GM12878 (cell line): ENCODE measurements around the gene TTL. TPM values are rescaled to one million over a fixed set of nuclear protein-coding genes. Genes with fewer than 3 reads are reported as not detected.

Experiments used
- ATAC-seq: fragments of 200-7000 bp; cut with Tn5 transposase; 3 replicates; pipeline ENCODE4 v1.9.1; 2020; ENCODE audit warnings: mild to moderate bottlenecking, moderate library complexity
- Bru-seq: library from RNA; stranded (reverse); fragments of 400-500 nt; gene quantifications from one replicate; lab custom pipeline; 2021; lab: Mats Ljungman, UMichigan
- BruChase-seq, 2 experiments: library from RNA; stranded (reverse); fragments of 400-500 nt; gene quantifications; one replicate each; lab custom pipeline; 2021; lab: Mats Ljungman, UMichigan
- BruUV-seq: library from RNA; stranded (reverse); fragments of 400-500 nt; replicated peaks from 2 replicates; lab custom pipeline; 2021; lab: Mats Ljungman, UMichigan
- CTCF ChIA-PET: fragments of 300-600 bp; sonication (Branson Sonifier 250); formaldehyde crosslinking; extraction: SDS; loops from one replicate; lab custom pipeline; 2021; ENCODE audit warnings: inconsistent platforms; lab: Yijun Ruan, JAX
- POLR2A ChIA-PET: fragments of 350-600 bp; formaldehyde crosslinking; extraction: SDS; loops from one replicate; lab custom pipeline; 2021; ENCODE audit warnings: inconsistent platforms; lab: Charles Lee
- RAD21 ChIA-PET: fragments of 300-600 bp; sonication (Branson Sonifier 250); formaldehyde crosslinking; loops from one replicate; lab custom pipeline; 2023; ENCODE audit warnings: antibody characterized with exemption; ENCODE audit not compliant: unreplicated experiment; lab: Charles Lee
- SMC1A ChIA-PET: fragments of 300-600 bp; sonication (Branson Sonifier 250); formaldehyde crosslinking; loops from one replicate; lab custom pipeline; 2023; ENCODE audit not compliant: unreplicated experiment, uncharacterized antibody; lab: Charles Lee
- DNase-seq: peaks from one replicate; pipeline ENCODE4 v3.0.0-alpha.2; 2011; ENCODE audit warnings: low read depth, low spot score
- FAIRE-seq: peaks from 3 replicates; lab custom pipeline; 2011; peaks lifted over from hg19 to GRCh38; lab: Jason Lieb, UNC
- H2AFZ ChIP-seq: 2 replicates; pipeline ENCODE4 v1.6.0; 2011; ENCODE audit warnings: low read depth, low read length, control low read depth; ENCODE audit not compliant: control insufficient read depth
- H3K27ac ChIP-seq: 2 replicates; pipeline ENCODE4 v1.5.1; 2011; ENCODE audit warnings: control low read depth; ENCODE audit not compliant: control insufficient read depth, insufficient read depth
- H3K27me3 ChIP-seq, 2 experiments: replicated peaks in 1 of 2; 2 replicates each; pipeline versions ENCODE4 v1.6.0 to v1.6.1; 2011; ENCODE audit warnings: low read length in 1 of 2; ENCODE audit not compliant: control insufficient read depth in 2 of 2, insufficient read depth in 2 of 2
- H3K36me3 ChIP-seq, 2 experiments: 2 replicates each; pipeline ENCODE4 v1.5.1; 2011; ENCODE audit warnings: low read length in 1 of 2; ENCODE audit not compliant: control insufficient read depth in 2 of 2, insufficient read depth in 2 of 2
- H3K4me1 ChIP-seq: 2 replicates; pipeline ENCODE4 v1.6.1; 2011; ENCODE audit warnings: mild to moderate bottlenecking, low read length, moderate library complexity, mixed read lengths; ENCODE audit not compliant: control insufficient read depth, insufficient read depth
- H3K4me2 ChIP-seq: 2 replicates; pipeline ENCODE4 v1.6.0; 2011; ENCODE audit warnings: control low read depth; ENCODE audit not compliant: control insufficient read depth, insufficient read depth
- H3K4me3 ChIP-seq: fragments of 200-600 bp; sonication (generic); 2 replicates; pipeline ENCODE4 v1.5.1; 2016
- H3K79me2 ChIP-seq: 2 replicates; pipeline ENCODE4 v1.6.0; 2011; ENCODE audit warnings: low read length; ENCODE audit not compliant: control insufficient read depth, insufficient read depth
- H3K9ac ChIP-seq: 2 replicates; pipeline ENCODE4 v1.8.0; 2011; ENCODE audit warnings: low read length, control low read depth, mixed read lengths; ENCODE audit not compliant: control insufficient read depth, insufficient read depth
- H3K9me3 ChIP-seq: replicated peaks from 3 replicates; pipeline ENCODE4 v1.5.1; 2011; ENCODE audit warnings: mild to moderate bottlenecking, low read length; ENCODE audit not compliant: control insufficient read depth, insufficient read depth
- H4K20me1 ChIP-seq: 2 replicates; pipeline ENCODE4 v1.6.0; 2011; ENCODE audit not compliant: control insufficient read depth, insufficient read depth
- CHD1 ChIP-seq: IDR thresholded peaks from 2 replicates; pipeline ENCODE4 v1.6.1; 2012; ENCODE audit warnings: low read depth, low read length, improper control_type of control experiment
- IKZF2 ChIP-seq, 2 experiments: fragments of 450-650 bp; IDR thresholded peaks; 2 replicates each; pipeline ENCODE4 v1.6.1; 2017; ENCODE audit warnings: mild to moderate bottlenecking in 2 of 2, moderate library complexity in 2 of 2
- LARP7 ChIP-seq: fragments of 450-650 bp; IDR thresholded peaks from 2 replicates; pipeline ENCODE4 v1.6.1; 2017; ENCODE audit warnings: mild to moderate bottlenecking
- MYB ChIP-seq: fragments of 150-350 bp; IDR thresholded peaks from 2 replicates; pipeline ENCODE4 v1.6.1; 2014; ENCODE audit warnings: mild to moderate bottlenecking, low read depth, low read length, borderline replicate concordance
- NBN ChIP-seq: fragments of 450-650 bp; IDR thresholded peaks from 2 replicates; pipeline ENCODE4 v1.6.1; 2016
- NFIC ChIP-seq: IDR thresholded peaks from 2 replicates; pipeline ENCODE4 v1.6.1; 2012; ENCODE audit warnings: low read depth, mild to moderate bottlenecking, inconsistent platforms, low read length, moderate library complexity
- RB1 ChIP-seq: fragments of 450-650 bp; formaldehyde crosslinking; IDR thresholded peaks from 2 replicates; pipeline ENCODE4 v1.6.1; 2017; ENCODE audit warnings: mild to moderate bottlenecking, borderline replicate concordance
- RUNX3 ChIP-seq: IDR thresholded peaks from 2 replicates; pipeline ENCODE4 v1.6.1; 2012; ENCODE audit warnings: low read length, inconsistent platforms
- SMARCA5 ChIP-seq: fragments of 450-650 bp; IDR thresholded peaks from 2 replicates; pipeline ENCODE4 v1.6.1; 2017; ENCODE audit warnings: mild to moderate bottlenecking
- SPI1 ChIP-seq: IDR thresholded peaks from 2 replicates; pipeline ENCODE4 v1.6.1; 2011; ENCODE audit warnings: low read depth, mild to moderate bottlenecking, low read length, moderate library complexity, borderline replicate concordance; ENCODE audit not compliant: insufficient read depth
- SREBF2 ChIP-seq: IDR thresholded peaks from 2 replicates; pipeline ENCODE4 v1.6.1; 2012; ENCODE audit warnings: mild to moderate bottlenecking, low read length
- SRF ChIP-seq, 2 experiments: IDR thresholded peaks; 2 replicates each; pipeline ENCODE4 v1.6.1; 2011; ENCODE audit warnings: low read depth in 2 of 2, low read length in 2 of 2, mild to moderate bottlenecking in 1 of 2, moderate library complexity in 1 of 2
- YBX1 ChIP-seq: fragments of 450-650 bp; IDR thresholded peaks from 2 replicates; pipeline ENCODE4 v1.6.1; 2016; ENCODE audit warnings: antibody characterized with exemption
- WGBS: methylation state at CpG from one replicate; pipeline ENCODE4 v1.1.6; 2016; ENCODE audit warnings: low lambda C conversion rate; ENCODE audit not compliant: insufficient replicate concordance, insufficient coverage; ENCODE audit errors: missing lambda C conversion rate; 5-methylcytosine and 5-hydroxymethylcytosine counted together
- in situ Hi-C: fragments of 300-500 bp; cut with MboI; formaldehyde crosslinking; loops from 9 replicates; pipeline ENCODE4 v1.14.3; 2018; ENCODE audit warnings: mixed read lengths
- intact Hi-C: fragments of 100-400 bp; cut with micrococcal nuclease; formaldehyde crosslinking; loops from one replicate; pipeline ENCODE4 v1.14.2; 2022; ENCODE audit not compliant: unreplicated experiment
- long read RNA-seq, 2 experiments: library from polyadenylated mRNA; unstranded; transcript quantifications; one replicate each; pipeline ENCODE4 v2.0.0, GENCODE V29; 2019 to 2020
- polyA minus RNA-seq, 3 experiments: library from RNA; depleted of rRNA, polyadenylated mRNA; stranded (reverse); fragments of >200 nt; gene quantifications; 2 replicates each; pipeline ENCODE4 v1.2.3, GENCODE V29; 2011
- polyA plus RNA-seq, 11 experiments: library from polyadenylated mRNA; depleted of rRNA in 4 of 11; unstranded in 6 of 11; stranded (reverse) in 5 of 11; fragments of >200 nt; fragmentation: Nextera tagmentation in 4 of 11; fragmentation: Illumina TruSeq in 1 of 11; extraction: Ambion mirVana in 4 of 11; extraction: Trizol in 1 of 11; gene quantifications; 1 replicate in 1 of 11; 2 replicates in 10 of 11; pipeline versions ENCODE4 v1.2.1 to v1.2.3, GENCODE V29; 2011 to 2016; ENCODE audit warnings: inconsistent platforms in 2 of 11, missing spikeins in 2 of 11, low read depth in 1 of 11
- total RNA-seq, 4 experiments: library from RNA; depleted of rRNA in 3 of 4; stranded (reverse); fragments of >200 nt in 3 of 4; fragmentation: Illumina TruSeq in 1 of 4; extraction: Trizol in 1 of 4; gene quantifications; 2 replicates each; pipeline versions ENCODE4 v1.2.1 to v1.2.3, GENCODE V29; 2013 to 2021
- TF ChIP-seq, protein P1 (sequence below): fragments of 450-650 bp; formaldehyde crosslinking; IDR thresholded peaks from 2 replicates; pipeline ENCODE4 v1.4.0; 2020; ENCODE audit warnings: mild to moderate bottlenecking, moderate library complexity
- TF ChIP-seq, protein P2 (sequence below): fragments of 450-650 bp; IDR thresholded peaks from 2 replicates; pipeline ENCODE4 v1.6.1; 2014; ENCODE audit warnings: mild to moderate bottlenecking

The TTL gene
- 28.7 and 29.4 TPM in 2 replicates for total RNA-seq (2013; cell fraction: nucleolus; rRNA removed)
- total RNA-seq (2014; rRNA removed) (16.6 and 16.7 TPM in 2 replicates), total RNA-seq (2014; rRNA removed; fragmentation: Illumina TruSeq; extraction: Trizol) (21.1 and 21.8 TPM in 2 replicates), total RNA-seq (2021) (24.1 and 27.1 TPM in 2 replicates), polyA plus RNA-seq (2011; rRNA removed) (17.4 and 19.9 TPM in 2 replicates), polyA plus RNA-seq (2014; fragmentation: Illumina TruSeq; extraction: Trizol) (23.0 and 24.7 TPM in 2 replicates), polyA plus RNA-seq (2014; fragmentation: Nextera tagmentation; extraction: Ambion mirVana) (1 to 10 TPM; 3.9 to 4.8 TPM), polyA plus RNA-seq (2014; rRNA removed) (15.2 and 15.5 TPM in 2 replicates), polyA plus RNA-seq (2016; fragmentation: Nextera tagmentation; extraction: Ambion mirVana) (1 to 10 TPM; 5.0 to 5.2 TPM), polyA minus RNA-seq (2011; rRNA and poly(A)+ RNA removed) (18.7 and 23.0 TPM in 2 replicates), Bru-seq, nascent RNA (percentile 60 among the genes with signal in this experiment), BruChase-seq, experiment 1, labeled RNA remaining after a 6-hour chase (percentile 71 among the genes with signal in this experiment), BruChase-seq, experiment 2, labeled RNA remaining after a 2-hour chase (percentile 71 among the genes with signal in this experiment)
- 4.6 TPM for polyA plus RNA-seq (2011; ENCODE audit: low read depth)
- 13.2 and 13.6 TPM in 2 replicates for polyA plus RNA-seq (2011; cell fraction: cytosol; rRNA removed)
- 15.4 and 18.9 TPM in 2 replicates for polyA plus RNA-seq (2011; cell fraction: nucleus; rRNA removed)
- polyA plus RNA-seq (2012): 5.8 and 6.1 TPM in 2 replicates
- 6.1 and 14.3 TPM in 2 replicates for polyA minus RNA-seq (2011; cell fraction: cytosol; rRNA and poly(A)+ RNA removed)
- polyA minus RNA-seq (2011; cell fraction: nucleus; rRNA and poly(A)+ RNA removed): 6.9 and 12.4 TPM in 2 replicates
- long read RNA-seq, experiment 1, partial matches to known transcripts: 0 of 1 reads
- long read RNA-seq, experiment 1, other reads (novel, unspliced or antisense): 1 of 1 reads
- long read RNA-seq, experiment 2, full-length matches to known transcripts: 1 of 14 reads
- long read RNA-seq, experiment 2, partial matches to known transcripts: 2 of 14 reads
- long read RNA-seq, experiment 2, other reads (novel, unspliced or antisense): 11 of 14 reads

DNA sequence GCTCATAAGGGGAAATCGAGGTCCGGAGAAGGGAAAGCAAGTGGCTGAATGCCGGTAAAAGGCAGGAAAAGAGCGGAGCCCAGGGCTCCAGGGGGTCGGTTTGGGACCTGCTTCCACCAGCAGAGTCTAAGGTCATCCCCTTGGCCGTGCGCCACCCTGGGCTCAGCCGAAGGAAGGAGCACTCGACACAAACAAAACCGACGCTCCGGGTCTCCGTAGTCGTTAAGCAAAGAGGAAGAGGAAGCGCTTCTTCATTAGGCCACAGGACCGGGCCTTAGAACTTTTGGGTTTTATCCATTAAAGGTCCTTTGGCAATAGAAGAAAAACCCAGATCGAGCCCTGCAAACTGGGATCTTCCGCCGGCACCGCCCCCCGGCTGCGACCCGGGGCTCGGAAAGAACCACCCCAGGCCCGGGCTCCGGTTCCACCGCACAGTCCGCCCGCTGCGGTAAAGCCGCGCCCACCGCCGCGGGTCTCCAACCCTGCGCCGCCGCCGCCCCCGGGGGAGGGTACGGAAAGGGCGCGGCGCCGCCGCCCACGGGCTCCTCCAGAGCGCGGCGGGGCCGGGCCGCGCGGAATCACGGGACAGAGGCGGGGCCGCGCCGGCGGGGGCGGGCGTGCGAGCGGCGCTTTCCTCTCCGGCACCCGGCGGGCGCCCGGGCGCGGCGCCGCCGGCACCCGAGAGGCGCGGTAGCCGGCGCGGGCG, at the start of gene TTL:
TTL (plus strand) TSS at position 629 of the 706 bp plus-strand sequence. CDS start 189 bp downstream, outside the sequence.
- Histone ChIP-seq H2AFZ (peak within 1 kb of the TSS; percentile 80), H3K9me3 (no peaks in the 10 kb centered on the region), H3K79me2 (peaks cover 14% of the 10 kb centered on the region), H3K4me2 (peak within 1 kb of the TSS; percentile 94), H3K27ac (peak within 1 kb of the TSS; percentile 72), H3K4me3 (peak within 1 kb of the TSS; percentile 97), H3K9ac (peak within 1 kb of the TSS; percentile 72), H3K36me3 (no peaks in the 10 kb centered on the region; a peak in 1 of 4 replicates), H4K20me1 (no peaks in the 10 kb centered on the region), H3K4me1 (peaks cover 14% of the 10 kb centered on the region), H3K27me3 (no peaks in the 10 kb centered on the region)
- in situ Hi-C loops: loop anchor here (5.0 kb wide), 1 partner anchor 101 kb away; the partner anchor contains the start of gene CHCHD5
- ChIA-PET SMC1A (interaction anchor here (0.7 to 2.0 kb wide), 7 partner anchors 17 to 228 kb away, joined by 3 to 7 read pairs (median 4); no protein-coding TSS in a partner anchor), POLR2A (no interaction called here), RAD21 (interaction anchor here (0.7 to 2.1 kb wide), 6 partner anchors 20 to 245 kb away, joined by 3 to 11 read pairs (median 6); partner anchors contain the start of gene CHCHD5), CTCF (interaction anchor here (0.6 to 3.9 kb wide), 17 partner anchors 7 to 246 kb away, joined by 3 to 38 read pairs (median 5); partner anchors contain the start of genes CHCHD5 and ZC3H8)
- BruUV-seq: no TSS peak
- FAIRE-seq: no peak
- DNase-seq: no peak
- intact Hi-C loops: loop anchor here (1.0 to 5.0 kb wide), 5 partner anchors 60 to 246 kb away; partner anchors contain the start of gene ZC3H8
- ATAC-seq: peak; percentile 79
- under 1% methylated on average over 29 of the region's 82 CpGs for WGBS
- TF ChIP-seq SRF (IDR thresholded peaks at IDR 0.05; ENCODE audit: low read depth in 2 of 2, low read length in 2 of 2): no peak
- no peak for TF ChIP-seq MYB
- TF ChIP-seq YBX1: no peak
- no peak for TF ChIP-seq CHD1
- TF ChIP-seq SREBF2: no peak
- TF ChIP-seq RB1: peak; percentile 46; the same call in 1 of the 2 replicates
- no peak for TF ChIP-seq NFIC
- TF ChIP-seq, protein P1, sequence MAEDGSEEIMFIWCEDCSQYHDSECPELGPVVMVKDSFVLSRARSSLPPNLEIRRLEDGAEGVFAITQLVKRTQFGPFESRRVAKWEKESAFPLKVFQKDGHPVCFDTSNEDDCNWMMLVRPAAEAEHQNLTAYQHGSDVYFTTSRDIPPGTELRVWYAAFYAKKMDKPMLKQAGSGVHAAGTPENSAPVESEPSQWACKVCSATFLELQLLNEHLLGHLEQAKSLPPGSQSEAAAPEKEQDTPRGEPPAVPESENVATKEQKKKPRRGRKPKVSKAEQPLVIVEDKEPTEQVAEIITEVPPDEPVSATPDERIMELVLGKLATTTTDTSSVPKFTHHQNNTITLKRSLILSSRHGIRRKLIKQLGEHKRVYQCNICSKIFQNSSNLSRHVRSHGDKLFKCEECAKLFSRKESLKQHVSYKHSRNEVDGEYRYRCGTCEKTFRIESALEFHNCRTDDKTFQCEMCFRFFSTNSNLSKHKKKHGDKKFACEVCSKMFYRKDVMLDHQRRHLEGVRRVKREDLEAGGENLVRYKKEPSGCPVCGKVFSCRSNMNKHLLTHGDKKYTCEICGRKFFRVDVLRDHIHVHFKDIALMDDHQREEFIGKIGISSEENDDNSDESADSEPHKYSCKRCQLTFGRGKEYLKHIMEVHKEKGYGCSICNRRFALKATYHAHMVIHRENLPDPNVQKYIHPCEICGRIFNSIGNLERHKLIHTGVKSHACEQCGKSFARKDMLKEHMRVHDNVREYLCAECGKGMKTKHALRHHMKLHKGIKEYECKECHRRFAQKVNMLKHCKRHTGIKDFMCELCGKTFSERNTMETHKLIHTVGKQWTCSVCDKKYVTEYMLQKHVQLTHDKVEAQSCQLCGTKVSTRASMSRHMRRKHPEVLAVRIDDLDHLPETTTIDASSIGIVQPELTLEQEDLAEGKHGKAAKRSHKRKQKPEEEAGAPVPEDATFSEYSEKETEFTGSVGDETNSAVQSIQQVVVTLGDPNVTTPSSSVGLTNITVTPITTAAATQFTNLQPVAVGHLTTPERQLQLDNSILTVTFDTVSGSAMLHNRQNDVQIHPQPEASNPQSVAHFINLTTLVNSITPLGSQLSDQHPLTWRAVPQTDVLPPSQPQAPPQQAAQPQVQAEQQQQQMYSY: no peak
- no peak for TF ChIP-seq NBN
- peak; percentile 30 for TF ChIP-seq LARP7
- peak; percentile 51 for TF ChIP-seq RUNX3
- peak; percentile 35; the same call in 1 of the 2 replicates for TF ChIP-seq SPI1
- 0 out of 2 replicates have a peak, but pooled peaks have one; percentile 18 for TF ChIP-seq SMARCA5
- TF ChIP-seq, protein P2, sequence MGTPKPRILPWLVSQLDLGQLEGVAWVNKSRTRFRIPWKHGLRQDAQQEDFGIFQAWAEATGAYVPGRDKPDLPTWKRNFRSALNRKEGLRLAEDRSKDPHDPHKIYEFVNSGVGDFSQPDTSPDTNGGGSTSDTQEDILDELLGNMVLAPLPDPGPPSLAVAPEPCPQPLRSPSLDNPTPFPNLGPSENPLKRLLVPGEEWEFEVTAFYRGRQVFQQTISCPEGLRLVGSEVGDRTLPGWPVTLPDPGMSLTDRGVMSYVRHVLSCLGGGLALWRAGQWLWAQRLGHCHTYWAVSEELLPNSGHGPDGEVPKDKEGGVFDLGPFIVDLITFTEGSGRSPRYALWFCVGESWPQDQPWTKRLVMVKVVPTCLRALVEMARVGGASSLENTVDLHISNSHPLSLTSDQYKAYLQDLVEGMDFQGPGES: 0 out of 2 replicates have a peak, but pooled peaks have one; percentile 7
- TF ChIP-seq IKZF2 (IDR thresholded peaks at IDR 0.05): no peak
